ENCODE measurements around the gene PRSS27. TPM values are rescaled to one million over a fixed set of nuclear protein-coding genes. Genes with fewer than 3 reads are reported as not detected.
A peak's percentile ranks its signal among the peaks of the same experiment; 100 is the strongest.

PRSS27 gene
- total and polyA plus RNA-seq, 11 donors = 0.19 to 1.3 (median 0.39) TPM; not detected in 3

DNA sequence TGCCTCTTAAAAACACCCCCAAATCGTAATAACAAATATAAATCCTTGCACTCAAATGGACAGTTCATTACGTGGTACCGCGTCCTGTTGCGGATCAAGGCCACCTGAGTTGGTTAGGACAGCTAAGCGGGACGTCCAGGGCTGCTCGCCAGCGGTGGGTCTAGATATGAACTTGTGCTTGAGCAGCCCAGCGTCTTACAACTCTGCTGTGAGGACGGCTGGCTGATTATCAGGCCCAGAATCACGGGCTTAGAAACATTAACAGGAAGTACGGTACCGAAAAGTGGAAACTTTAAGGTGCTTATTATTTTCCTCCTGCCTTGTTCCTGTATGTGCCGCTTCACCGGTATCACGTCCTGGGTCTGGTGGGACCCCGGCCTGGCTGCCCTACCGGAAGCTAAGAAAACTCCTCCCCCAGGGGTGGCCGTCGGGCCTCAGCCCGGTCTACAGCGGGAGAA lies 31.6 kb upstream of the PRSS27 start:
- H3K36me3 ChIP-seq = peaks cover 0 to 11% (median 4%) of the 10 kb centered on the region in 9 donors
- H3K9me3 ChIP-seq = no peaks in the 10 kb centered on the region
- H3K4me1 ChIP-seq = peaks cover 8 to 43% (median 35%) of the 10 kb centered on the region in 12 donors
- ATAC-seq (no peak), DNase-seq (peak in 2 of 5 donors; percentile 40 to 61)
- 53 to 58% (median 56%) methylated on average over 23 of the region's 23 CpGs for WGBS, 4 donors
- H3K27ac ChIP-seq = peak overlapping the region; percentile 97 to 100 (median 98)
- no peaks in the 10 kb centered on the region for H3K27me3 ChIP-seq
- TF ChIP-seq, protein P1, sequence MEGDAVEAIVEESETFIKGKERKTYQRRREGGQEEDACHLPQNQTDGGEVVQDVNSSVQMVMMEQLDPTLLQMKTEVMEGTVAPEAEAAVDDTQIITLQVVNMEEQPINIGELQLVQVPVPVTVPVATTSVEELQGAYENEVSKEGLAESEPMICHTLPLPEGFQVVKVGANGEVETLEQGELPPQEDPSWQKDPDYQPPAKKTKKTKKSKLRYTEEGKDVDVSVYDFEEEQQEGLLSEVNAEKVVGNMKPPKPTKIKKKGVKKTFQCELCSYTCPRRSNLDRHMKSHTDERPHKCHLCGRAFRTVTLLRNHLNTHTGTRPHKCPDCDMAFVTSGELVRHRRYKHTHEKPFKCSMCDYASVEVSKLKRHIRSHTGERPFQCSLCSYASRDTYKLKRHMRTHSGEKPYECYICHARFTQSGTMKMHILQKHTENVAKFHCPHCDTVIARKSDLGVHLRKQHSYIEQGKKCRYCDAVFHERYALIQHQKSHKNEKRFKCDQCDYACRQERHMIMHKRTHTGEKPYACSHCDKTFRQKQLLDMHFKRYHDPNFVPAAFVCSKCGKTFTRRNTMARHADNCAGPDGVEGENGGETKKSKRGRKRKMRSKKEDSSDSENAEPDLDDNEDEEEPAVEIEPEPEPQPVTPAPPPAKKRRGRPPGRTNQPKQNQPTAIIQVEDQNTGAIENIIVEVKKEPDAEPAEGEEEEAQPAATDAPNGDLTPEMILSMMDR (IDR thresholded peaks at IDR 0.05) = no peak
- no peak for TF ChIP-seq POLR2A (IDR thresholded peaks at IDR 0.05)
- intact Hi-C loops (cut with DNase I) = loop anchor here in 6 of 10 donors (1.0 to 10.0 kb wide), 6 partner anchors 25 to 77 kb away; partner anchors contain the start of genes ELOB (in 5 of the 6) and KCTD5 (in 1 of the 6)
- peak overlapping the region in 11 of 12 donors; percentile 56 to 99 (median 89) for H3K4me3 ChIP-seq

DNA sequence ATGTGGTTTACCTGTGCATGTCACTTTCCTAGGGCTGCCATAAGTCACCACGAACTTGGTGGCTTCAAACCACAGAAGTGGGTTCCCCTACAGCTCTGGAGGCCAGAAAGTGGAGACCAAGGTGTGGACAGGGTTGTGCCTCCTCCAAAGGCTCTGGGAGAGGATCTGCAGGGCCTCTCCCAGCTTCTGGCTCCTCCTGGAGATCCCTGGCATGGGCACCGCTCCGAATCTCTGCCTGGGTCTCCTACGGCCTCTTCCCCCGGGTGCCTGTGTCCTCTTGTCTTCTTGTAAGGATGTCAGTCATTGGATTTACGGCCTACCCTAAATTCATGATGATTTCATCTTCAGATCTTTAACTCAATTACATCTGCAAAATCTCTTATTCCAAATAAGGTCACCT lies 29.9 kb upstream of the PRSS27 start:
- no peak for DNase-seq
- H3K4me3 ChIP-seq = no peak overlapping the region

DNA sequence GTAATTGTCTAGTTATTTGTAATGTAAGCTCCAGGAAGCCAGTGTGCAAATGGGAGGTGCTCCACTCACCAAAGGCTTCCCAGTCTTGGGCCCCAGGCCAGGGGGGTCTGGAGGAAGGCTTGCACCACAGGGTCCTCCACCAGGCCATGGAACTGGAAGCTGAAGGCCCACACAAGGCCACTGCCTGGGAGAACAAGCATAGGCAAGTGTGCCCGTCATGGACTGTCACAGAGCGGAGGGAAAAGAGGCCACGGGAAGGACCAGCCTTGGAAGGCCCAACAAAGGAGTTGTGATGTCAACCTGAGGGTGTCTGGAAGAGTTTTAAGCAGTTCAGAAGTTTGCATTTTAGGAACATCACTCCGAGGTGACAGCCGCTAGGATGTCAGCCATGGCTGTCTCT lies 29.5 kb upstream of the PRSS27 start:
- Histone ChIP-seq H3K36me3 (peaks cover 0 to 2% (median 0%) of the 10 kb centered on the region in 9 donors), H3K27ac (no peak overlapping the region), H3K27me3 (no peaks in the 10 kb centered on the region), H3K4me1 (peaks cover 0 to 22% (median 14%) of the 10 kb centered on the region in 12 donors), H3K9me3 (no peaks in the 10 kb centered on the region), H3K4me3 (no peak overlapping the region)
- TF ChIP-seq, protein P1 (IDR thresholded peaks at IDR 0.05) = no peak
- TF ChIP-seq POLR2A (IDR thresholded peaks at IDR 0.05) = no peak
- WGBS, 4 donors = 98 to 99% (median 99%) methylated on average over 5 of the region's 5 CpGs
- ATAC-seq (no peak), DNase-seq (no peak)
- intact Hi-C loops (cut with DNase I) = no loop called here

More for the DNA sequence above, 29.9 kb upstream of the PRSS27 start:
- whole genome bisulfite sequencing, 4 donors = 88 to 98% (median 94%) methylated on average over 6 of the region's 6 CpGs
- intact Hi-C loops (cut with DNase I) = loop anchor here in 2 of 10 donors (5.0 to 10.0 kb wide), 2 partner anchors 55 to 68 kb away; partner anchors contain the start of gene KCTD5 (in 1 of the 2)
- Histone ChIP-seq H3K27me3 (no peaks in the 10 kb centered on the region), H3K9me3 (no peaks in the 10 kb centered on the region), H3K36me3 (peaks cover 0 to 4% (median 0%) of the 10 kb centered on the region in 9 donors), H3K27ac (no peak overlapping the region), H3K4me1 (peaks cover 4 to 26% (median 18%) of the 10 kb centered on the region in 12 donors)
- TF ChIP-seq, protein P1 (IDR thresholded peaks at IDR 0.05) = no peak
- TF ChIP-seq POLR2A (IDR thresholded peaks at IDR 0.05) = no peak
- no peak for ATAC-seq

DNA sequence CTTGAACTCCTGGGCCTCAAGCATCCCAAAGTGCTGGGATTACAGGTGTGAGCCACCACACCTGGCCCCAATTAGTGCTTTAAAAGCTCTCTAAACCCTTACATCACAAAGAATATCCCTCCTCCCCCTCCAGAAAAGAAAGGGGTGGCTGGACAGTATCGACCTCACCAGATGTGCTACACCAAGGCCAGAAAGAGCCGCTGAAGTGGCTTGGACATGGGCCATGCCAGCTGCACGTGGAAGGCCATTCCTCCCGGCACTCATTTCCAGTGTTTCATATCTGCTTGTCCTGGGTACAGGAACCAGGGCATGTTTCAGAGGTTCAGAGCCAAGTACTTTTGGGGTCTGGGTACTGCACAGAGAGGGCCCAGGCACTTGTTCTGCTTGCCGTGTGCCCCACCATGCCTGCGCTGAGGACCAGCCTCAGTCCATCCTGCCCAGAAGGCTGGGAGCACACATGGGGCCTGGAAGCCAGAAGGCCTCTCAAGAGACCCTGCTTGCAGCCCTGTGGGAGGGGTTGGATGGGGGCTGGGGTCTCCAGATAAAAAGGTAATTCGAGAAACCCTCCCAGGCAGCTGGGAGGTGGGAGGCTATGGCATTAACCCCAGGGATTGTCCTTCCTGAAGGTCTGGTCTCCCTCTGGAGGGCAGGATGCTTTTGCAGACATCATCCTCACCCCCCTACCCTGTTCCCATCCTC lies 28.9 kb upstream of the PRSS27 start:
- ATAC-seq (no peak), DNase-seq (no peak)
- Histone ChIP-seq H3K4me3 (no peak overlapping the region), H3K27me3 (no peaks in the 10 kb centered on the region), H3K27ac (no peak overlapping the region), H3K9me3 (no peaks in the 10 kb centered on the region), H3K36me3 (no peaks in the 10 kb centered on the region), H3K4me1 (peaks cover 0 to 16% (median 8%) of the 10 kb centered on the region in 12 donors)
- 75 to 78% (median 77%) methylated on average over 7 of the region's 7 CpGs for WGBS, 4 donors
- intact Hi-C loops (cut with DNase I) = no loop called here
- no peak for TF ChIP-seq POLR2A (IDR thresholded peaks at IDR 0.05)
- TF ChIP-seq, protein P1 (IDR thresholded peaks at IDR 0.05) = no peak
